H1 (cell line): ENCODE measurements around the gene NPFFR1.

Source experiments
- CHD7 ChIP-seq: fragments of 300-600 bp; sonication (generic); IDR thresholded peaks from 2 replicates; pipeline ENCODE4 v1.7.1; 2012; ENCODE audit warnings: low read length, moderate library complexity, mild to moderate bottlenecking, inconsistent platforms; ENCODE audit not compliant: insufficient replicate concordance
- CTCF ChIP-seq, 3 experiments: IDR thresholded peaks; 1 replicate in 2 of 3; 2 replicates in 1 of 3; pipeline versions ENCODE4 v1.5.1 to v1.6.1; 2011; ENCODE audit warnings: low read length in 3 of 3, mild to moderate bottlenecking in 3 of 3, inconsistent platforms in 2 of 3, low read depth in 1 of 3, moderate library complexity in 1 of 3; ENCODE audit not compliant: insufficient read depth in 1 of 3; ENCODE audit errors: control extremely low read depth in 1 of 3
- KDM5A ChIP-seq: fragments of 200-600 bp; IDR thresholded peaks from 2 replicates; pipeline ENCODE4 v1.7.1; 2012; ENCODE audit warnings: mild to moderate bottlenecking, low read length, inconsistent platforms, mixed read lengths
- MAFK ChIP-seq: IDR thresholded peaks from 2 replicates; pipeline ENCODE4 v1.6.1; 2012; ENCODE audit warnings: low read depth, mild to moderate bottlenecking, improper control_type of control experiment, low read length
- PHF8 ChIP-seq: fragments of 200-600 bp; sonication (generic); conservative IDR thresholded peaks from 2 replicates; pipeline ENCODE4 v1.7.1; 2012; ENCODE audit warnings: low read depth, mild to moderate bottlenecking, inconsistent platforms, low read length, moderate library complexity
- RBBP5 ChIP-seq: IDR thresholded peaks from 2 replicates; pipeline ENCODE4 v1.7.1; 2012; ENCODE audit warnings: low read depth, mild to moderate bottlenecking, inconsistent platforms, low read length, moderate library complexity, borderline replicate concordance

GRCh38 chr10:70253878-70254765 is 29.7 kb downstream of the NPFFR1 start:
- TF ChIP-seq KDM5A (no peak), CTCF (IDR thresholded peaks at IDR 0.05; ENCODE audit: control extremely low read depth in 1 of 3, insufficient read depth in 1 of 3, low read depth in 1 of 3, low read length in 3 of 3) (no peak), CHD7 (no peak), MAFK (no peak), PHF8 (no peak), RBBP5 (no peak)
